LNCAP (cell line): ENCODE results near the gene COL4A3.

ENCODE experiments used
- CTCF ChIP-seq: fragments of 450-650 bp; IDR thresholded peaks from 2 replicates; pipeline ENCODE4 v1.5.1; 2017; ENCODE audit warnings: mild to moderate bottlenecking

Gene COL4A3

GRCh38 chr2:227238238-227239237 lies 74.1 kb downstream of the COL4A3 start:
- TF ChIP-seq CTCF: peak; percentile 89

- no peak for TF ChIP-seq CTCF
These were observed 76.6 kb downstream of the COL4A3 start for GRCh38 chr2:227241005-227241404.

- TF ChIP-seq CTCF: no peak
These were observed 84.5 kb downstream of the COL4A3 start for GRCh38 chr2:227248876-227249275.

- TF ChIP-seq CTCF: no peak
These were observed 88.4 kb downstream of the COL4A3 start for GRCh38 chr2:227252831-227253230.

- no peak for TF ChIP-seq CTCF
These were observed 92.2 kb downstream of the COL4A3 start for GRCh38 chr2:227256605-227257004.

GRCh38 chr2:227257820-227258219 lies 93.4 kb downstream of the COL4A3 start:
- no peak for TF ChIP-seq CTCF

- no peak for TF ChIP-seq CTCF
These were observed 95.6 kb downstream of the COL4A3 start for GRCh38 chr2:227260041-227260440.
